ENCODE measurements around the gene MYLK.

The MYLK gene

GRCh38 chr3:123584284-123584987 is 299.7 kb downstream of the MYLK start:
- DNase-seq: no peak

- no peak for DNase-seq
Measured at GRCh38 chr3:123583561-123583960, 300.6 kb downstream of the MYLK start.

DNA sequence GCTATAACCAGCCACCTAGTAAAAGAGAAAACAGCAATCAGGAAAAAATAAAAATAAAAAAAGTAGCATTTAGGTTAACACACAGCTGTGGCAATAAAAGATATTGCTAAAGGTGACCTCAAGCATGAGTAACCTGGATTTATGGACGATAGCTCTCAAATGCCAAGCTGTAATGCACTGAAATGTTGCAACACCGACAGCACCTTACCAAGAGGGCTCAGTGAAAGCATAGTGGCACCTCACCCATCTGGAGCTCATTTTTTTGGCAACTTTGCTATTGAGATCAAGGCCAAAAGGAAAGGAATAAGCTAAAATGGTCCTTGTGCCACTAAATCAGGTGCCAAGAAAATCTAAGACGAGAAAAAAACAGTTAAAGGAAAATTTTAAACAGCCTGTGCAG is 301.8 kb downstream of the MYLK start:
- no peak for DNase-seq

DNA sequence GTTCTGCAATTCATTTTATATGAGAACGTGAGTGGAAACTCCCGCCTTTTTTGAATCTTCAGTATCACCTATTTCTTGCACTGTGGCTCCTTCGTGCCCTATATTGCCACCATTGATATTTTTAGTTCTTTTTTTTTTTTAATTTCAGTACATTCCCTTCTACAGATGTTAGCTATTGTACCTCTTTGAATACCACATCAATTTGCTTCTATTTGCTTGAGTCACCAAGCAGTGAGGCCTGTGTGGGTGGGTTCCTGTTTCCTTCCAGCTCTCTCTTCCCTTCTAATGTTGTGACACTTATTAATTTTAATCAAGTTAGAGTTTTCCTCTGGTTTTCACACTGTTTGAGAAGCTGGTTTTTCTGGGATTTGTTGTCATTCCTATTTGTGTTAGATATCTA is 308.0 kb downstream of the MYLK start:
- DNase-seq: no peak

DNA sequence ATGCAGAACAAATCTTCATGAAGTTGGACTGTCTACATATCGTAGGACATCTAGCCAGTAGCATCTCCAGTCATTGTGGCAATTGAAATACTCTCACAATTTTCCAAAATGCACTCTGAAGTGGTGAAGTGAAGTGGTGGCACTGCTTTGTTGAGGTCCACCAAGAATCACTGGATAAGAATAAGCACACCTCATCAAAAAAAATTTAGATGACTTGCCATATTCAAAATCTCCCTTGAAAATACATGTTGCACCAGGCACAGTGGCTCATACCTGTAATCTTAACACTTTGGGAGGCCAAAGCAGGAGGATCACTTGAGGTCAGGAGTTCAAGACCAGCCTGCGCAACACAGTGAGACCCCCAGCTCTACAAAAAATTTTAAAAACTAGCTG is 312.2 kb downstream of the MYLK start:
- no peak for DNase-seq

GRCh38 chr3:123571264-123571972 is 312.7 kb downstream of the MYLK start:
- no peak for DNase-seq

- DNase-seq: no peak
Measured at GRCh38 chr3:123568875-123569274, 315.3 kb downstream of the MYLK start.

DNA sequence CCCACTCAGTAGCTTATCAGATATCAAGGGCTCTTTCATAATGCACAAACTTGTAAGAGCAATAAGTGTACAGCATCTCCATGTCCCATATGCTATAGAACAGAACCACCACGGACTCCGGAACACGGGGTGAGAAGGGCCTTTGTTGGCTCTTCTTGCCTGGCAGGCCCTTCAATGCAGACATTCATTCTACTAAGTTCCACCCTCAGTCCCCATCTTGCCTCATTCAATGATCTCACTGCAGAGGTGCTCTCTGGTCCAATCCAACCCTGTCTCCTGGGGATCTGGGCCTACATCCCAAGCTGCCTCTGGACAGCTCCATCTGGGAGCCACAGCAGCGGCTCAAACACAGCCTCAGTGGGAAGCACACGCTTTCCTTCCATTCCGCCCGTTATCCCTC is 316.1 kb downstream of the MYLK start:
- no peak for DNase-seq

DNA sequence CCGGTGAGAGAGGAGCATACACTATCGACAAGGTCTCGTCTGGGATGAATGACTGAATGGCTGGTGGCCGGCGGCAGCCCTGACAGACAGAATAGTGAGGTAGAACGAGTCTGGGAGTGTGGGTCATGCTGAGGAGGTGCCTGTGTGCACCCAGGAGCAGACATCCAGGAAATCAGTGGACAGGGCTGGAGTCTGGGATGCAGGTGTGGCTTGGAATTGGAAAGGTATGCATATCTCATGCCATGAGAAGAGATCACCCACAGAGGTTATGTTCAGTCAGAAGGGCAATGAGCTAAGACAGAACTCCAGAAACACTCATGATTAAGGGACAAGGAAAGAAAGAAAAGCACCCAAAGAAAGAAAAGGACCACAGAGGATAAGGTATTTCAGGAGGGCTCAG is 320.1 kb downstream of the MYLK start:
- DNase-seq: no peak

DNA sequence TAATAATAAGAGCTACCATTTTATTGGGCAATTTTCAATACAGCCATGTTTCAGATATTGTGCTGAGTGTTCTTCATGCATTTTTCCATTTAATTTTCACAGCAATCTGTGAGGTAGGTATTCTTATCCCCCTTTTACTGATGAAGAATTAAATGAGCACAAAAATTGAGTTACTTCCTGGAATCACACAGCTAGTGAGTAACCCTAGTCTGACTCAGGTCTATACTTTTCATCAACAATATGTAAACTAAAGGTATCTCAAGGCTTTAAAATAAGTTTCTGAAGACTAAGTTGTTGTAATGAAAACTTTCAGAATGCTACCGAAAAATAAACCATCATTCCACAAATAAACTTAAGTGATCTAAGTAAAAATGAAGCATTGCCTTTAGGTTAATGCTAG is 321.6 kb downstream of the MYLK start:
- no peak for DNase-seq

GRCh38 chr3:123561188-123561587 is 322.9 kb downstream of the MYLK start:
- no peak for DNase-seq
